GM12891 (cell line): ENCODE measurements around the gene TAF1L.

Experiments used
- DNase-seq: peaks from one replicate; pipeline ENCODE4 v3.0.0; 2011; ENCODE audit warnings: low spot score; ENCODE audit not compliant: insufficient read length
- FAIRE-seq: peaks from 2 replicates; lab custom pipeline; 2011; peaks lifted over from hg19 to GRCh38; lab: Jason Lieb, UNC
- PAX5 ChIP-seq: IDR thresholded peaks from 2 replicates; pipeline ENCODE4 v1.6.1; 2011; ENCODE audit warnings: low read length, moderate library complexity, mild to moderate bottlenecking; ENCODE audit not compliant: insufficient read depth, severe bottlenecking
- POLR2A ChIP-seq: IDR thresholded peaks from 2 replicates; pipeline ENCODE4 v1.6.1; 2011; ENCODE audit warnings: low read depth, low read length, control low read depth
- POLR2AphosphoS5 ChIP-seq: IDR thresholded peaks from 2 replicates; pipeline ENCODE4 v1.6.1; 2011; ENCODE audit warnings: low read depth, low read length, control low read depth
- POU2F2 ChIP-seq: IDR thresholded peaks from 2 replicates; pipeline ENCODE4 v1.6.1; 2011; ENCODE audit warnings: low read depth, mild to moderate bottlenecking, control low read depth, low read length, moderate library complexity
- SPI1 ChIP-seq: IDR thresholded peaks from 2 replicates; pipeline ENCODE4 v1.6.1; 2011; ENCODE audit warnings: low read depth, low read length, control low read depth
- TAF1 ChIP-seq: IDR thresholded peaks from 2 replicates; pipeline ENCODE4 v1.6.1; 2011; ENCODE audit warnings: low read depth, low read length, control low read depth

Gene TAF1L

DNA sequence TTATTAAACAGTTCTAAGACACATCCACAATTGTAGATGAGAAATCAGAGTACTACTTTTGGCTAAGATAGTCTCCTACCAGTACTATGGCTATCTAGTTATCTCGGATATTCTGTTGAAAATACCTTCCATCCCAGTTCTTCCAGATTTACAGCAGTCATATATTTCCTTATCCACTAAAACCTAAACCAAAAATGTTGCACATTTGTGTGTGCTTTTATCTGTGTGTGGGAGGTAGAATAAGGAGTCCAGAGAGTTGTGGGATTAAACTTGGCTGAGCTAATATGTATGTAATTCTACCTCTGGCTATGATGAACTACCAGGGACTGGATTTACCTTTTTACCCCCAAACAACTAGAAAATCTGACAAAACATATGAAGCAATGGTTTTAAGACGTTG, 45.0 kb downstream of the TAF1L start:
- DNase-seq (no peak), FAIRE-seq (no peak)
- TF ChIP-seq TAF1 (no peak), POU2F2 (no peak), POLR2AphosphoS5 (no peak), SPI1 (no peak), POLR2A (no peak)

DNA sequence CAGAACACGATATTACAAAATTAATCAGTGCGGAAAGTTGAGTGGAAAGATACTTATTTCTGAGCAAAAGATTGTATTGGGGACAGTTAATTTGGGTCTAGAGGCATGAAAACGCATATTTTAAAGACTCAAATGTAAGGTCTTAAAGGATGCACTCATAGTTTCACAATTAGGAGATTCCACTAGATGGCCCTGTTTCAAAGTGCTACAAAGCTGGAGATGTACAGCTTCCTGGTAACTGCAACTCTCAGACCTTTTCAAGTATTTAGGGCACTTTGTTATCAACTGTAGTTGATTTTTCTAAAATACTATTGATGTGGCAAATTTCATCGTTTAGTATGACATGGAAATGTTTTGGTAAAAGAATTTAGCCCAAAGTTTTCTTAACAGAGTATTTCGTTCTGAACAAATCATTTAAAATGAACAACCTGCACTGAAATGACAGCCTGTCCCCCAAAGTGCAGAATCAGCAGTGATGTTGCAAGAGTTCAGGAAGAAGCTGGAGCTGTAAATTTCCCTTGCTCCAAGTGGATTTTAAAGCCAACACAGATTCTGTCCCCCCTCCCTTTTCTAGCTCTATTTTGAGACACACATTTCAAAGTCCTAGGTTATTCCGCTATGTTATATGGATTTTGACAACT, 46.3 kb downstream of the TAF1L start:
- FAIRE-seq, result peak; percentile 78
- no peak for DNase-seq
- TF ChIP-seq POU2F2, result no peak
- TF ChIP-seq SPI1, result no peak

- TF ChIP-seq SPI1, result no peak
- TF ChIP-seq PAX5, result no peak
- FAIRE-seq (peak; percentile 28), DNase-seq (no peak)
Observed at GRCh38 chr9:32587901-32588300, 47.6 kb downstream of the TAF1L start.

DNA sequence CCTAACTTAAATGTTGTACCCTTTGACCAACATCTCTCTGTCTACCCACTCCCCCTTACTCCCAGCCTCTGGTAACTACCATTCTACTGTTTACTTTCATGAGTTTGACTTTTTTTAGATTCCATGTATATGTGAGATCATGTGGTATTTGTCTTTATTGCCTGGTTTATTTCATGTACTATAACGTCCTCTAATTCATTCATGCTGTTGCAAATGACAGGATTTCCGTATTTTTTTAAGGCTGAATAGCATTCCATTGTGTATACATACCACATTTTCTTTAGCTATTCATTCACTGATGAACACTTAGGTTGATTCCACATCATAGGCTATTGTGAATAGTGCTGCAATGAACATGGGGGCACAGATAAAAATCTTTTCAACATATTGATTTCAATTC, 50.7 kb downstream of the TAF1L start:
- no peak for DNase-seq
- TF ChIP-seq POLR2AphosphoS5 (no peak), PAX5 (no peak), POLR2A (no peak), SPI1 (no peak), TAF1 (no peak), POU2F2 (no peak)
- FAIRE-seq, result no peak

DNA sequence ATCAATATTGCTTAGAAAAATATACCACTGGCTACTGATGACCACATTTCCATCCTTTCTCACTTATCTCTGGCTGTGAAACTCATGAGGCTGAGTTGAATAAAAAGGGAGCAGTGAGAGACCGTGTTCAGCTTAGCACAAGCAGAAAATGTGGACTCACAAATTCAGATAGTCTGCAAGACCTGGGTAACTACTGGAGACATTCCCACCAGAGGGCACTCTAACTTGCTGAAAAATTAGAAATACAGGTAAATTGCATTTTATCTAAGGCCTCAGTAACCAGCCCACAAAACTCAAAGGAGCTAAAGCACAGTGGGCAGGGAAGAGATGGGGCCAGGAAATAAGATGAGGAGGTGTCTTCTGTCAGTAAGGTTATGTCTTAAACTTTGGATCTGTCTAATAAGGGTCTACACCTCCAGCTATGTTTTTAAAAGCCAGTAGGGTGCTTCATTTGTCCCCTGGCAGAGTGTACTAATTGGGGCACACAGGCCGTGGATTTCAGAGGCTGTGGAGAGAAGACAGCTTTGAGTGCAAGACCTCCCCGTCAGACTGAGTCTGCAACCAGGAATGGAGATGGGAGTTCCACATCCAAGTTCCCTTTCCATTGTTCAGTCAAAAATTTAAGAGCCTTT, 53.8 kb downstream of the TAF1L start:
- TF ChIP-seq SPI1 (no peak), TAF1 (no peak), POLR2A (no peak), POLR2AphosphoS5 (no peak), PAX5 (no peak), POU2F2 (no peak)
- FAIRE-seq (peak; percentile 81), DNase-seq (no peak)

- no peak for FAIRE-seq
- no peak for DNase-seq
- TF ChIP-seq PAX5 (no peak), POLR2AphosphoS5 (no peak), POU2F2 (no peak), SPI1 (no peak), POLR2A (no peak), TAF1 (no peak)
Observed at GRCh38 chr9:32580631-32581300, 54.7 kb downstream of the TAF1L start.

GRCh38 chr9:32579706-32580331, 55.6 kb downstream of the TAF1L start:
- no peak for TF ChIP-seq SPI1
- no peak for TF ChIP-seq TAF1
- TF ChIP-seq POU2F2, result no peak
- no peak for TF ChIP-seq POLR2A
- no peak for TF ChIP-seq PAX5
- TF ChIP-seq POLR2AphosphoS5, result no peak
- peak; percentile 13 for FAIRE-seq
- no peak for DNase-seq
